Gastroesophageal sphincter (tissue), 3 donors: ENCODE results near the gene SELENOT.

Experiments
- CTCF ChIP-seq, 4 experiments: fragments of 200-600 bp in 2 of 4; fragments of 450-650 bp in 2 of 4; sonication (generic) in 1 of 4; IDR thresholded peaks; one replicate each; pipeline ENCODE4 v1.5.1; 2017 to 2019; ENCODE audit warnings: antibody characterized with exemption in 4 of 4, mild to moderate bottlenecking in 2 of 4, moderate library complexity in 2 of 4
- POLR2AphosphoS5 ChIP-seq: sonication (generic); formaldehyde crosslinking; IDR thresholded peaks from one replicate; pipeline ENCODE4 v1.6.1; 2017; ENCODE audit warnings: antibody characterized with exemption

DNA sequence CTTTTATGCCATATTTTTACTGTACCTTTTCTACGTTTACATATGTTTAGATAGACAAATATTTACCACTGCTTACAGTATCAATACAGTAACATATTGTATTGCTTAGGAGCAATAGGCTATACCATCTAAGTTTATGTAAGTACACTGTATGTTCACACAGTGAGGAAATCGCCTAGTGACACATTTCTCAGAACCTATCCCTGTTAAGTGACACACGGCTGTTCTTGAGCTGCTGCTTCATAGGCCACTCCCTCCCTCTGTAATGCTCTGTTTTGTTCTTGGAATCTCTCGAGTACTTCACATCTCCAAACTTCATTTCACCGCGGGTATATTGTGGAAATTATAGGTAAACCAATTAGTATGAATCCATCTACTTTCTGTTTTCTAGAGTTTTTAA, 13.4 kb upstream of the SELENOT start:
- TF ChIP-seq CTCF (IDR thresholded peaks at IDR 0.05) (no peak), POLR2AphosphoS5 (no peak)
